NCI-H524 (cell line): ENCODE results near the gene GPC6.
"Not testable (repeated sequence)": the region's sequence is repeated elsewhere in the genome, so short reads cannot be mapped to it uniquely, and the experiment has no call there.

Experiments
- DNase-seq, 2 experiments: peaks; one replicate each; lab custom pipeline; 2025; lab: John Stamatoyannopoulos, UW

The GPC6 gene

DNA sequence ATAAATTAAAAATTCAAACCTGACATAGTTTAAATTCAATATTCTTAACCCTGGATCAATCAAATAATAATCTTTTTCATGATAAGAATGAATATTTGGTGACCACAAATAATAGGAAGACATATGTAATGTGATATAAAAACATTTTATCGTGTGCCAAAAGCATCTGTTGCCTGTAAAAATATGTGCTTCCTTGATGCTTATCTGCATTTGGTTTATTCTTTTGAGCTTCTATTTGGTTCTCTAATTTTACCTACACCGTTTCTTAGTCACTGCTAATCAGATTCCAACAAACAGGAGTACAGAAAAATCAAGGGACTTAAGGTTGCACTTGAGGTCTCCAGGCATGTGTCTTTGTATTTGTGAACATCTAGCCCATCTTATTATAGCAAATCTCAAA, 978.3 kb downstream of the GPC6 start:
- DNase-seq, result no peak

GRCh38 chr13:94205896-94206295, 979.3 kb downstream of the GPC6 start:
- no peak for DNase-seq

- no peak for DNase-seq
Measured at GRCh38 chr13:94209117-94209516, 982.5 kb downstream of the GPC6 start.

DNA sequence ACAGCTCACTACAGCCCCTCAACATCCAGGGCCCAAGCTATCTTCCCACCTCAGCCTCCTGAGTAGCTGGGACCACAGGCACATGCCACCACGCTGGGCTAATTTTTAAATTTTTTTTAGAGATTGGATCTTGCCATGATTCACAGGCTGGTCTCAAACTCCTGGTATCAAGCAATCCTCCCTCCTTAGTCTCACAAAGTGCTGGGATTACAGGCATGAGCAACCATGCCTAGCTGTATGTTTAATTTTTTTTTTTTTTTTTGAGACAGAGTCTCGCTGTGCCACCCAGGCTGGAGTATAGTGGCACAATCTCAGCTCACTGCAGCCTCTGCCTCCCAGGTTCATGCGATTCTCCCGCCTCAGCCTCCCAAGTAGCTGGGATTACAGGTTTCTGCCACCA, 983.3 kb downstream of the GPC6 start:
- not testable (repeated sequence) for DNase-seq

- no peak for DNase-seq
Measured at GRCh38 chr13:94210816-94211215, 984.2 kb downstream of the GPC6 start.

- no peak for DNase-seq
Measured at GRCh38 chr13:94212196-94212595, 985.6 kb downstream of the GPC6 start.

GRCh38 chr13:94214121-94214520, 987.5 kb downstream of the GPC6 start:
- no peak for DNase-seq

- no peak for DNase-seq
Measured at GRCh38 chr13:94214975-94215374, 988.4 kb downstream of the GPC6 start.

DNA sequence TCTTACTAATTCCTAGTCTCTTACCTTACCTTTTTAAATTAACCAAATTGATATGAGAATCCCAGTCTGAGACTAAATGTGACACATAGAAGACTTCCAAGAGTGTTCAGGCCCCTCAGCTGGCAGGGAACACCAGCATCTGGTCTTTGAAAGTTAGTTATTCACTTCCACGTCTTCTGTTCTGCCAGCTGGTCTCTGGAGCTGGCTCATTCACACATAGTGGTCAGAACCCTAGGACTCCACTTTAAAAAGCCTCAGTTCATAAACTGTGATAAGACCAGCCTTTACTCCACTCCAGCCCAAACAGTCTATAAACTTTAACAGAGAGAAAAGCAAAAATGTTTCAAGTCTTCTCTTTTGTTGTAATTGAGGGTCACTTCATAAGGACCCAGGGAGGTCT, 989.9 kb downstream of the GPC6 start:
- DNase-seq, result no peak

DNA sequence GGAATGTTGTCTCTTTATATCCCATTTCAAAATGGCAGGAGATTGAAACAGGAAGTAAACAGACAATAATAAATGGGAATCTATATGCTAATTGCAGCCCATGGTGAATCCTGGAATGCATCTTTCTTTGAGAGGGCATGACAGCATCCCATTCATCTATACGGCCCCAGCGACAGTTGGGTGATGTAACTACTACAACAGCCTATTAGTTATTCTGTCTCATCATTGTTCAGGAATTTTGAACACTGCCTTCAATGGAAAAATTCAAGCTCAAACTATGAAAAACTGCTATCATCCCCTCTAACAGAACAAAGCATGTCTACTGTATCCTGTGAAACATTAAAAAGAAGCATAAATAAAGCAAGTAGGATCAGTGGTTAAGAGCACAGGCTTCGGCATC, 990.8 kb downstream of the GPC6 start:
- DNase-seq, result no peak

- no peak for DNase-seq
Measured at GRCh38 chr13:94218537-94218936, 991.9 kb downstream of the GPC6 start.

DNA sequence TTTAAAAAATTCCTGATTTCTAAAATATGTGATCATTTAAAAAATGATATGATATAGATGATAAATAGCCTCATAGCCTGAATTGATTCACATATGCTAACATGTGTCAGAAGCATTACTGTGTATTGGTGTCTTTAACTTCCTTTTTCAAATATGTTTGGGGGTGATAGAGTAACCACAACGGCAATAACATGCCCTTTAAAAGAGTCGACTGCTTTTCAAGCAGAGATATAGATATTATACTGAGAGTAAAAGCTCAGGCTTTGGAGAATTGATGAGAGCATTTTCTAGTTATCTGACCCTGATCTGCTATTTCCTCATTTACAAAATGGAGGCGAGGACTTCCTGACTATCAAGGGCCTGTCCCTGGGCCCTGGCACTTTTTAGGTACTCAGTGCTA, 992.3 kb downstream of the GPC6 start:
- DNase-seq, result no peak

GRCh38 chr13:94224670-94225069, 998.1 kb downstream of the GPC6 start:
- no peak for DNase-seq

GRCh38 chr13:94227255-94227879, 1000.8 kb downstream of the GPC6 start:
- no peak for DNase-seq

DNA sequence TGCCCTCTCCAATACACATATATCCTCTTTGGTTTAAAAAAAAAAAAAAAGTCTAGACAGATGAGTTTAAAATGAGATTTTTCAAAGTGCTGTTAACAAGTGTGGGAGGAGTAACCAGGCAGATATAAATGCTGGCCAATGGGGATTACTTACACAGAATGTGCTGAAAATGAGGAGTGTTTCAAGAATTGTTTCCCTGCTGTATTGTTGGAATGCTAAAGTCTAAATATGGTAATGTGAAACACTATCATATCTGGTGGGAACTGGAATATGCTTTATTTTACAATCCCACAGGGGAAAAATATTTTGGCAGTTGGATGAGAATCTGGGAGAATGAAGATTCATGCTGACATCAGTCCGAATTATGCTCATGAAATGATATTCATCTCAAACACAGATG, 1002.2 kb downstream of the GPC6 start:
- DNase-seq, result no peak

DNA sequence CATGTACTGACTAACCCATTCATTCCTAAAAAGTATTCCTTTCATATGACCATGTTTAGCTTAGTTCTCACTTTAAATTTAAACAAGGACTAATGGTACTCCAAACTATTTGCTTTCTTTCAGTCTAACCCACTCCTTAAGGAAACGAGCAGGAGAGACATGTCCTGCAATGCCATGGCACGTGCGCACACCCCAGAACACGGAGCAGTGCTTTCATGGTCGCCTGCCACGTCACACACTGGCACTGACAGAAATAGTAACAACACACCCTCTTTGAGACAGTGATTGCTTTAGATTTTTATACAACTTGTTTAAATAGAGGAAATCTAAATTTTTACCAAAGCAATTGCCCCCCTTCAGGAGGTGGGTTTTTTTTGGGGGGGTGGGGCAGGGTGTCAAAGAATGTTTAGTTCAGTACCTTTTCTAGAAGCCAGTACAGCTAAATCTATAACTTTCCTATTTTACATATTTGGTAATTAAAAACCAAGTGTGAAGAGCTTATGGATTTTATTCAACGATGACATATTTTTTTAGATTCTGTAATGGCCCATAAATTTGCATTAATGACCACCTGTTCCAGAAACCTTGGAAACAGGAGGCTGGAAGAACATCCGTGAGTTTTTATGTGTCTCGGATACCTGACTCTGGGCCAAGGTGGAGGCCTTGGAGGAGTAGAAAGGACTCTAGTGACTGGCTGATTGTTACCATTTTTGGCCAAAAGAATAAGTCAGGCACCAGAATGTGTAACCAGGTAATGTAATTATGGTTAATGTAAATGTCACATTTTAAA, 1005.7 kb downstream of the GPC6 start:
- DNase-seq, result peak in 1 of 2 experiments; percentile 9

GRCh38 chr13:94232956-94233355, 1006.3 kb downstream of the GPC6 start:
- no peak for DNase-seq

DNA sequence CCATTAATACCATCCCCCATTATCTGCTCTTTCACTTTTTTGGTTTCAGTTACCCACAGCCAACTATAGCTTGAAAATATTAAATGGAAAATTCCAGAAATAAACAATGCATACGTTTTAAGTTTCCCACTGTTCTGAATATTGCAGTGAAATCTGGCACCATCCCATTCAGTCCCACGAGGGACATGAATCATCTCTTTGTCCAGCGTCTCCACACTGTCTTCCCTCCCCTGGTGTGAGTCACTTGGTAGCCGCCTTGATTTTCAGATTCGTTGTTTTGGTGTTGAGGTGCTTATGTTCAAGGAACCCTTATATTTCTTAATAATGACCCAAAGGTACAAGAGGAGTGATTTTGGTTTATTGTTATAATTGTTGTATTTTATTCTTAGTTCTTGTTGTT, 1006.8 kb downstream of the GPC6 start:
- DNase-seq, result no peak

GRCh38 chr13:94233837-94234236, 1007.2 kb downstream of the GPC6 start:
- no peak for DNase-seq

- no peak for DNase-seq
Measured at GRCh38 chr13:94234738-94235137, 1008.1 kb downstream of the GPC6 start.

GRCh38 chr13:94236132-94236531, 1009.5 kb downstream of the GPC6 start:
- no peak for DNase-seq

DNA sequence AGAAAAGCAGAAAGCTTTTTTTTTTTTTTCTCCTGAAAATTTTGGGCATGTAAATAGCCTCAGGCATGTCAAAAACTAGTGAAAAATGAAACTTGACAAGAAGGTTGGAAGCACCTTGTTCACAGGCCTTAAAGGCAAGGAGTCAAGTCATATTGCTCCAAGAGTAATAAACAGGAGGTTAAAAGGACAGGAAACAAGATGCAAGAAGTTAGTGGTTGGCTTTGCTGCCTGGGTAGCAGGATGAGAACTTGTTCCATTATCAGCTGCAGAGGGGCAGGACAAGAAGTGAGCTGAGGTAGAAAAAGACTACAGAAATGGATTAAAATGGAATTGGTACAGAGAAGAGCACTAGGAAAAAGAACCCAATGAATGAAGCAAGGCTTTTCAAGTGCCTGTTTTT, 1010.3 kb downstream of the GPC6 start:
- DNase-seq, result no peak

- no peak for DNase-seq
Measured at GRCh38 chr13:94239135-94239534, 1012.5 kb downstream of the GPC6 start.

DNA sequence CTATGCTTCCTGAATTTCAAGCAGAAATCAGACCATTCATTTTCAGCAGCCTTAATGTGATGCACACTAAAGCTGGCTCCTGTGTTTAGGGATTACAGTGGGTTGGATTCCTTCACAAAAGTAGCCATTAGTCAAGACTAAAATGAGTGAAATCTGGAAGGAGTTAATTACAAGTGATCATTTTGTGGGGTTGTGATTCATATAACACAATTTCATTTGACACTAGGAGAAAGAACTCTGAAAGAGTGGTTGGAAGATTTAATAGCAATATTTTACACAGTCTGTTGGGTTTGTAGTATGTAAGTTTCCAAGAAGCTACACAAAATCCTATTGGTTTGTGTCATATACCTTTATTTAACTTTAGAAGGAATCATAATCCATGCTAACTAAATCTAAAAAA, 1015.9 kb downstream of the GPC6 start:
- DNase-seq, result no peak
